Stimulated activated CD4-positive, alpha-beta T cell treated with anti-CD3 and anti-CD28 coated beads, Interleukin-4, amount 100 ng/mL, for 4 hours (primary cell): ENCODE data around the gene AUTS2.
"Not testable (repeated sequence)": the region's sequence is repeated elsewhere in the genome, so short reads cannot be mapped to it uniquely, and the experiment has no call there.

Experiments
- DNase-seq, 2 experiments: peaks; one replicate each; pipeline ENCODE4 v3.0.0-alpha.2; 2020

Gene AUTS2

GRCh38 chr7:69765879-69766278, 167.6 kb downstream of the AUTS2 start:
- no peak for DNase-seq

GRCh38 chr7:69768986-69769595, 170.8 kb downstream of the AUTS2 start:
- DNase-seq = no peak

- DNase-seq = no peak
These were observed 171.6 kb downstream of the AUTS2 start for GRCh38 chr7:69769826-69770225.

GRCh38 chr7:69770613-69771012, 172.3 kb downstream of the AUTS2 start:
- no peak for DNase-seq

- DNase-seq = no peak
These were observed 174.6 kb downstream of the AUTS2 start for GRCh38 chr7:69772718-69773436.

DNA sequence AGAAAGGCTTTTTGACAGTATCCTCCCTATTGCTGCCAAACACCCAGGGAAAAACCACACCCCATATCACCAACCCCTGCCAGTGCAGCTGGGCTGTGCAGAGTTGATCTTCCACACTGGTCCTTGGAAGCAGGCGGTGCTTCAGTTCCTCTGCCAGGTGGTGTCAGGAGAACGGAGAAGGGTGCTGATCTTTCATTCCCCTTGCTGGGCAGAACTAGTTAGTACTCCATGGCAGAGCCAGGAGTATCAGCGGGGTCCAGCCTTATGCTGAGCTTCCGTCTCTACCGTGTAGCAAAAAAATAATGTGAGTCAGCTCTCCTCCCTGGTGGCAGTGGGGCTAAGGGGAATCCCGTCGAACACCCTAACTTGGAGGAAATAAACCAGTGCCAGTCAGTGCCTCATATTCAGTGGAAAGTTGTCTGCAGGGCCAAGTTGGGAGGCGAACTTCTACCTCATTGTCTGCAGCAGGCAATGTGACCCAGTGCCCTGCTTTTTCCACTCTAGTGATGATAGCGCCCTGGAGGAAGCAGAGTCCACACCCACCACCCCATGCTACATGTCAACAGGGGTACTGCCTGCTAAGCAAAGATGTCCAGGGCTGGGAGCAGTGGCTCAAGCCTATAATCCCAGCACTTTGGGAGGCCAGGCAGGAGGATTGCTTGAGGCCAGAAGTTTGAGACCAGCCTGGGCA, 175.4 kb downstream of the AUTS2 start:
- no peak for DNase-seq

DNA sequence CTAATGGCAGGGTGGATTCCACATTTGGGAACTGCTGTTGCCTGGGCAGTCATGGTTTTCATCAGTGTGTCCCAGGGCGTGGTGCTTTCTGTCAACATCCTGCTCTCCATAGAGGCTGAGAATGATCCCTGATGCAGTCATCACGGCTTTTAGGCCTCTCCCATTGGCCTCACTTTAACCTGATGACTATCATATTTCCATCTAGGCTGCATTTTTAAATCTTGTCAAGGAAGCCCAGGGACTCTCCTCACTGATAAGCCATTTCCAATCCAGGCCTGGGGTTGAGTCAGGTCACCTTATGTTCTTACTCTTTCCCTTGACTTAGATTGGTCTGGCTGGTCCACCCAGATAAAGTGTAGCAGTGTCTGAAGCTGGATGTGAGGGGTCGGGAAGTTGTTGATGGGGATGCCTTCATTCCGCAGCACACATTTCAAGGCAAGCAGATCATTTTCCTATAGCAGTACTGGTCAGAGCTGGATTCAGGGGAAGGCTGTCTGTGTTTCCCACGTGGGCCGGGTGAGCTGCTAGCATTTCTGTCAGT, 177.0 kb downstream of the AUTS2 start:
- DNase-seq = no peak

GRCh38 chr7:69776611-69777010, 178.3 kb downstream of the AUTS2 start:
- DNase-seq = no peak

DNA sequence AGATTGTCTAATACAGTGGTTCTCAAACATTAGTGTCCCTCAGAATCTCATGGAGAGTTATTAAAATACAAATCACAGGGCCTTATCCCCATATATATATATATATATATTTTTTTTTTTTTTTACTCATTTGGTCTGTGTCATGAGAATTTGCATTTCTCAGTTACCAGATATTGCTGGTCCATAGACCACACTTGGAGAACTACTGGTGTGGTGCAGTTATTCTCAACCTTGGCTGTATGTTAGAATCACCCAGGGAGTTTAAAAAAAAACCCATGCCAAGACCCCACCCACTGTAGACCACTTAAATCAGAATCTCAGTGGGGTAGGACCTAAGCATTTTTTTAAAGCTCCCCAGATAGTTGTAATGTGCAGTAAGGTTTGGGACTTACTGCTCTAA, 179.9 kb downstream of the AUTS2 start:
- DNase-seq = no peak

- DNase-seq = no peak
These were observed 182.1 kb downstream of the AUTS2 start for GRCh38 chr7:69780379-69780778.

GRCh38 chr7:69781412-69781846, 183.2 kb downstream of the AUTS2 start:
- DNase-seq = no peak

GRCh38 chr7:69782917-69783684, 184.8 kb downstream of the AUTS2 start:
- DNase-seq = no peak

DNA sequence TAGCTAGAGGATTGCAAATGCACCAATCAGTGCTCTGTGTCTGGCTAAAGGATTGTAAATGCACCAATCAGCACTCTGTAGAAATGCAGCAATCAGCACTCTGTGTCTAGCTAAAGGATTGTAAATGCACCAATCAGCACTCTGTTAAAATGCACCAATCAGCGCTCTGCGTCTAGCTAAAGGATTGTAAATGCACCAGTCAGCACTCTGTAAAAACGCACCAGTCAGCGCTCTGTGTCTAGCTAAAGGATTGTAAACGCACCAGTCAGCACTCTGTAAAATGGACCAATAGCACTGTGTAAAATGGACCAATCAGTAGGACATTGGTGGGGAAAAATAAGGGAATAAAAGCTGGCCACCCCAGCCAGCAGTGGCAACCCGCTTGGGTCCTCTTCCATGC, 187.9 kb downstream of the AUTS2 start:
- DNase-seq = not testable (repeated sequence)

DNA sequence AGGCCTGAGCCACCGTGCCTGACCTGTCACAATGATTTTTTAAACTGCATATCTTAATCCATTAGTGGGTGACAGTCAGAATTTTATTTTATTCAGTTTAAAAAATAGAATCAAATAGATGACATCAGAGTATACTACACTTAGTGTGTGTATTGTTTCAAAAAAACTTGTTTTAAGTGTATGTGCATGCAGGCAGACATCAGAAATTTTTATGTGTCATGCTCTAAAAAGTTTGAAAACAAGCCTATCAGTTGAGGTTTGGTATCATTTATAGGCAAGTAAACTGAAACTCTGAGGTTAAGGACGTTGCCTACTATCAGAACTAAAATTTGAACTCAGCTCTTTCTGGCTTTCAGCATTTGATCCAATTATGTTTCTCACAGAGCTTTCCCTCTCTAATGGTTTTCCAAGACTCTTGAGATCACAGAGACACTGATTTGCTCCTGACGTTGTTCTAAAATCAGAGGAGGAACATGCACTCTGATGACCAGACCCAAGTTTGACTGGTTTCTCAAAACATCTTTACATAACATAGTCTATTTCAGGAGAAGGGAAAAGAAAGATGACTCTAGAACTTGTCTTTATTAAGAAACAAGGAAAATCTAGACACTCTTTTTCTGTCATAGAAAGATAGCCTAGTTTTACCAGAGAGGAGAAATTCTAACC, 188.6 kb downstream of the AUTS2 start:
- no peak for DNase-seq

GRCh38 chr7:69787736-69788431, 189.6 kb downstream of the AUTS2 start:
- DNase-seq = no peak

- DNase-seq = no peak
These were observed 191.3 kb downstream of the AUTS2 start for GRCh38 chr7:69789563-69789962.

GRCh38 chr7:69790977-69791724, 192.9 kb downstream of the AUTS2 start:
- no peak for DNase-seq

DNA sequence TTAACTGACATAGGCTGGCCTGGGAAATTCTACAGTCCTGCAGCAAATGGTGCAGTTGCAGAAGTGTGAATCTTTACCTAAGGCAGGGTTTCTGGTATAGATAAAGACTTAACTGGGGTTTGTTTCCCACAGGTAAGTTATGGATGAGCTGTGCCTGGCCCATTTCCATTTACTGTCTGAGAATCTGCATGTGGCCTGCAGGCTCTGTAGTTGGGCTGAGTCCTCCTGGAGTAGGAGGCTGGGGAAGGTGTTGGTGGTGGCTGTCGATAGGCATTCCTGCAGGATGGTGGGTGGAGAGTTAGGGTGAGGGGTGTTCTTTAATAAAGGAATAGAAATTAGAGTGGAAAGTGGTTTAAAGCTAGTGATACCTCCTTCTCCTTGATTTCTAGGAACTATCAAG, 193.5 kb downstream of the AUTS2 start:
- no peak for DNase-seq

- DNase-seq = no peak
These were observed 197.7 kb downstream of the AUTS2 start for GRCh38 chr7:69795932-69796331.

DNA sequence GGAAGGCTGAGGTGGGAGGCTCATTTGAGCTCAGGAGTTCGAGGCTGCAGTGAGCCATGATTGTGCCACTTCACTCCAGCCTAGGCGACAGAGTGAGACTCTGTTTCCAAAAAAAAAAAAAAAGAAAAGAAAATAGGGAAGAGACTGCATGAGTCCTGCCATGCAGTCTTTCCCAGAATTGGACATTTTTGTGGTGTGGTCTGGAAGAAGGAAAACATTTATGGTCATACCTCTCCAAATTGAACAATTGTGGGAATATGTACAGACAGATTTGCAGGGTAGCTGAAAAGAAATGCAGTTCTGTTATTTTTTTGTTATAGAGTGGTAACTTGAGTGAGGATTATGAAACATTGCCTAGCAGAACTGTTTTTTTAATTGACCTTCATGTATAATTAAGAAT, 198.1 kb downstream of the AUTS2 start:
- DNase-seq = no peak

DNA sequence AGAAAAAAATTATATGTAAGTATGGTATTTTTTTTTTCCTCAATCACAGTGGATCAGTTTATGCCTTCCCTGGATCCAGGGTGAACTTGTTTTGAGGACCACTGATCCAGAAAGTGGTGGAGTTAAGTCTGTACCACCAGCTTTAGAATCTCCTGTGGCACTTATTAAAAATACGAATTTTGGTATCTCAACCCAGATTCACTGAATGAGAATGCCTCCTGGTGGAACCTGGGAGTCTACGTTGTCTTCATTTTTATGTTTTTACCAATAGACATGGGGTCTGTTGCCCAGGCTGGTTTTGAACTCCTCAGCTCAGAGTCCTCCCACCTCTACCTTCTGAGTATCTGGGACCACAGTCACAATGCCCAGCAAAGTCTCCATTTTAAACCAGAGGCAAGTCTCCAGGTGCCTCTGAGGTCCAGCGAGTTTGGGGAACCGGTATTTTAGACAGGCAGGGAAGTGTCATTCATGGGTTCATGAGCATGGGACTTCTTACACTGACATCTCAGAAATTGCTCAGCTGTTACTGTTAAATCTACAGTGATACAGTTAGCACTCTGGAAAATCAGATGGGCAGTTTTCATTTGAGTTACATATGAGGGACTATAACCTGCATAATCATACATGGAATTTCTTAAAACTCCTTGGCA, 200.9 kb downstream of the AUTS2 start:
- DNase-seq = no peak
